ENCODE results near the gene TMEM131L.

Gene TMEM131L

DNA sequence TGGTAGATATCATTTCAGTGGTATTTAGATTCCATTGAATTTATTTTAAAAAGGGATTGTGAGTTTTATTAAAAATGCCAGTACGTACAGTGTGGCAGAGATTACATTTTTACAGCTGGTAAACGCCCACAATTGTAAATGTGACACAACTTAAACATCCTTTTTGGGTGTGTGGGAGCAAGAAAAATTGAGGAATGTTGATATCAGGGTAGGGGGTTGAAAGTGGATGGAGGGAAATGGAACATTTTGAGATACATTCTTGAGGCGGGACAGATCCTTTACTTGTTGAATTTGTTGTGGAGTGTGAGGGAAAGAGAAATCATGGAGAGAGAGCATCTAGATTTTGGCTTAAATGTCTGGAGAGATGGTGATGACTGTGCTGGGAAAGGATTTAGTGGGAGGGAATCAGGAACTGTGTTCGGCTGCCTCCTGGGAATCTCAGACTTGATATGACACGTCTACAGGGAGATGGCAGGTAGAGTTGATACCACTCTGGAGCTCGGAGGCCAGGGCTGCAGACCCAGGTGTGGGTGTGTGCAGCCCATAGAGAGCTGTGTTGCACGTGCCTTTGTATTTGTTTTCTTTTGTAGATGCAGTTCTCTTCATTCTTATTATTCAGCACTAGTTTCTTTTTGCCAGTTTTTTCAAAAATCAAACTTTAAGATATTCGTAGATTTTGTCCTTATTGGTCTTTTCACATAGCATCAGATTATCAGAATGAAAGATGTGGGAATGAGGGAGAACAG lies 10.8 kb downstream of the TMEM131L start:
- DNase-seq (ENCODE audit: low read depth, low spot score) = no peak

GRCh38 chr4:153479101-153479500 lies 12.9 kb downstream of the TMEM131L start:
- DNase-seq (ENCODE audit: low read depth, low spot score) = peak; percentile 21

DNA sequence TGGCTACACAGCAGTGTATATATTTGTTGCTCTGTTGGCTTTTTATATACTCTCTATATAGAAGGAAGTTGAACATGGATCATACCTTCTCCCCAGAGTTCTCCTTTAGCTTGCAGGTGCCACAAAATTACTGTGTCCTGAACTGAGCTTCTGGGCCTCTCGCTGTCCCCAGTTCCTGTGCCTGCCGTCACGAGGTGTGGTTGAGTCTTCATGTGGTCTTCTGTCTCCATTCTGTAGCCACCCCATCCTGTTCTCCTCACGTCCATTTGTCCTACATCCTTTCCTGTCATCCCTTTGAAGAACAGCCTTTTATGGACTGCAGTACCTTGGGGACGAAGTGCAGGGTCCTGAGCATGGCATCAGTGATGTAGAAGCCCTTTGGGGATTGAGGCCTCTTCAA lies 14.5 kb downstream of the TMEM131L start:
- DNase-seq (ENCODE audit: low read depth, low spot score) = no peak

DNA sequence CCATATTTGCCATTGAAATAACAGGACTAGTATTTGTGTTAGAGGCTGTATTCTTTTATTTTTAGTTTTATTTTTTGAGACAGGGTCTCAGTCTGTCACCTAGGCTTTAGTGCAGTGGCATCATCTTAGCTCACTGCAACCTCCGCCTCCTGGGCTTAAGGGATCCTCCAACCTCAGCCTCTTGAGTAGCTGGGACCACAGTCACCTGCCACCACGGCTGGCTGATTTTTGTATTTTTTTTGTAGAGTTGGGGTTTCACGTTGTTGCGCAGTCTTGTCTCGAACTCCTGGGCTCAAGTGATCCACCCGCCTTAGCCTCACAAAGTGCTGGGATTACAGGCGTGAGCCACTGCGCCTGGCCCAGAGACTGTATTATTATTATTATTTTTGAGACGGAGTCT lies 15.3 kb downstream of the TMEM131L start:
- DNase-seq (ENCODE audit: low read depth, low spot score) = no peak

GRCh38 chr4:153483432-153484418 lies 17.6 kb downstream of the TMEM131L start:
- no peak for DNase-seq (ENCODE audit: low read depth, low spot score)

- DNase-seq (ENCODE audit: low read depth, low spot score) = no peak
These were observed 19.2 kb downstream of the TMEM131L start for GRCh38 chr4:153485359-153485758.

- no peak for DNase-seq (ENCODE audit: low read depth, low spot score)
These were observed 19.7 kb downstream of the TMEM131L start for GRCh38 chr4:153485860-153486259.

DNA sequence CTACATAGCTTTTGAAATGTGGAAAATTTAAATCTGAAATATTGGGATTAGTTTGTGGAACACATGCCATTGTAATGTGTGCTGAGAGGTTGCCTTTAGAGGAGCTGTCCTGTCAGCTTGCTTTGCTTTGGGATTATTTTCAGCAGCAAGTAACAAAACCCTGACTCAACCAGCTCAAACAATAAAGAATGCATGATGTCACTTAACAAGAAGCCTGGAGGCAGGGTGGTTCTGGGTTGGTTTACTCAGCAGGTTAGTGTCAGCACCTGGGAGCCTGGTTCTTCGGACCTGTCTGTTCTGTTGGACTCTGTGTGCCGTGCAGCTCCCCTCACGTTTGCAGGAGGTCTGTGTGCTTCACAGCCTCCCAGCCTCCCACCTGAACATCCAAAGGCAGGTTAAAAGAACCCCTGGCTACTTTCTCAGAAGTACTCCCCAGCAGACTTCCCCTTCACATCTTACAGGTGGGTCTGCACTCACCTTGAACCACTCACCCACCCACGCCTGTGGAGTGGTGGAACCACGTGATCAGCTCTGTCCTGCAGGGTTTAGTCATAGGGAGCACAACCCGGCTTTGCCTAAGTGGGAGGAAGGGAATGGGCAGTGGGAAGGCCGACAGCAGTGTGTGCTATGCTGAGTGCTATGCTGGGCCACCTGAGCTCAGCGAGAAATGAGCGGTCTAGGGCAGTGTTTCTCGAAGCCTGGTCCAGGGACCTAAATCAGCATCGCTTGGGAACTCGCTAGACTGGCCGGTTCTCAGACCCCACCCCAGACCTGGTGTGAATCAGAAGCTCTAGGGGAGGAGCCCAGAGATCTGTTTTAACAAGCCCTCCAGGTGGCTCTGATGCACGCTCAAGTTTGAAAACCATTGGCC lies 20.4 kb downstream of the TMEM131L start:
- DNase-seq (ENCODE audit: low read depth, low spot score) = peak; percentile 87

DNA sequence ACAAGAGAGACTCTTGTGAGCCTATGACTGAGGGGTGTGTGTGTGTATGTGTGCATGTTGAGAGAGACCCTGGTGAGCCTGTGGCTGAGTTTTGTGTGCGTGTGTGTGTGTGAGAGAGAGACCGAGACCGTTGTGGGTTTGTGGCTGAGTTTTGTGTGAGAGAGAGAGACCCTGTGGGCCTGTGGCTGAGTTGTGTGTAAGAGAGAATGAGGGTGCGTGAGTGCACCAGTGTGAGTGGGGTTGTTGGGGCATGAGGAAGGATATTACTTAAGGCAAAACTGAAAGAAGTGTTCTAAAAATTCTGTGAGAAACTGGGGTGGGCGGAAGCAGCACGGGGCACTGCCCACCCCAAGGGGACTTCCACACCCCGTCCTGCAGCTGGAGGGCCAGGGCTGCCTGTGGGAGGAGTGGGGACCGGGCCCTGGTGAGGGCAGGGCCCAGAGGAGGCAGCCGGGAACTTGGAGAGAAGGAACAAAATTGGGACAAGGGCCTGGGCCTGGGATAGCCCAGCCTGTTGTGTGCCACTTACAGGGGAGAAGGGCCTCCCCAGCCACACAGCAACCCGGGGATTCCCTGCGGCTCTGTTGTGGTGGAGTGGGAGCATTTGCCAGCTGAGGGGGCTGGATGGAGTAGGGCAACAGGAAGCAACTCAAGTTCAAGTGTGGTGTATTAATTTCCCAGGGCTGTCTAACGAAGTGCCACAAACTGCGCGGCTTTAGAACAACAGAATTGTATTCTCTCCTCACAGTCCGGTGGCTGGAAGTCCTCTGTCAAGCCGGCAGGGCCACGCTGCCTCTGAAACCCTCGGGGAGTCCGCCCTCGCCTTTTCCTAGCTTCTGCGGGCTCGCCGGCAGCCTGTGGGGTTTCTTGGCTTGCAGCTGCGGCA lies 22.1 kb downstream of the TMEM131L start:
- peak; percentile 75 for DNase-seq (ENCODE audit: low read depth, low spot score)

GRCh38 chr4:153489856-153490558 lies 23.8 kb downstream of the TMEM131L start:
- DNase-seq (ENCODE audit: low read depth, low spot score) = no peak

DNA sequence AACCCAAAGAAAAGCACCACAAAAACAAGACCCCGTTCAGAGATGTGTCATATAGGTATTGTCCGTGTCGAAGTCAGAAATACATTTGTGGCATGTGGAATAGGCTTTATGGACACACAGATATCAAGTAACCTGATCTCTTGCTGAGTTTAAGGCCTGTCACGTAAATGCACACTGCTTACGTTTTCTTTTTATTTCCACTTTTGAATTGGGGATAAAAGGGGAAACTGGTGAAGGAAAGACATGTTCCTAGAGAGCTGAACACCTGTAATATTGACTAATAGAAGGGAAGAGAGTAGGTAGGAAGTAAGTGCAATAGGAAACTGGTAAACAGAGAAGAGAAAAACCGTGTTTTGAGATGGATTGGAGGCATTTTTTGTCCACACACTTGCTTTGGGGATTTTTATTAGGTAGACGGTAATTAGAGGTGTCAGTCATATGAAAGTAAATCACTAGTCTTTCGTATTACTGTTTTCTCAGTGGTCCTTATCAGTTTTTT lies 24.9 kb downstream of the TMEM131L start:
- no peak for DNase-seq (ENCODE audit: low read depth, low spot score)

DNA sequence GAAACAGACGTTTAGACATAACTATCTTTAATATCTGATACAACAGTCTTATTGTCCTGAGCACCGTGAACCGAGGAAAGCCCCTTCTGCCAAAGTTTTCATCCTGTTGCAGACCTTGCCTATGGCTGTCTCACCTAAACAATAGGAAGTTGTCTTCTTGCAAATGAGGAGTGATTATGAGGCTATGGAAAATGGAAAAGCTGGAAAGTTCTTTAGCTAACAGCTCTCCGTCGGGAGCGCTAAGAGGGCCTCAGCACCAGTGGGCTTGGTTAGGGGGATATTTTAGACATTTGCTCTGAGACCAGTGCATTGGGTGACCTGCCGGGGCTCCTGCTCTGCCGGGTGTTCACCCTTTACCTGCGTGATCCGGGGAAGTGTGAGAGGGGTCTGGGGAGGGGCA lies 28.4 kb downstream of the TMEM131L start:
- DNase-seq (ENCODE audit: low read depth, low spot score) = no peak

DNA sequence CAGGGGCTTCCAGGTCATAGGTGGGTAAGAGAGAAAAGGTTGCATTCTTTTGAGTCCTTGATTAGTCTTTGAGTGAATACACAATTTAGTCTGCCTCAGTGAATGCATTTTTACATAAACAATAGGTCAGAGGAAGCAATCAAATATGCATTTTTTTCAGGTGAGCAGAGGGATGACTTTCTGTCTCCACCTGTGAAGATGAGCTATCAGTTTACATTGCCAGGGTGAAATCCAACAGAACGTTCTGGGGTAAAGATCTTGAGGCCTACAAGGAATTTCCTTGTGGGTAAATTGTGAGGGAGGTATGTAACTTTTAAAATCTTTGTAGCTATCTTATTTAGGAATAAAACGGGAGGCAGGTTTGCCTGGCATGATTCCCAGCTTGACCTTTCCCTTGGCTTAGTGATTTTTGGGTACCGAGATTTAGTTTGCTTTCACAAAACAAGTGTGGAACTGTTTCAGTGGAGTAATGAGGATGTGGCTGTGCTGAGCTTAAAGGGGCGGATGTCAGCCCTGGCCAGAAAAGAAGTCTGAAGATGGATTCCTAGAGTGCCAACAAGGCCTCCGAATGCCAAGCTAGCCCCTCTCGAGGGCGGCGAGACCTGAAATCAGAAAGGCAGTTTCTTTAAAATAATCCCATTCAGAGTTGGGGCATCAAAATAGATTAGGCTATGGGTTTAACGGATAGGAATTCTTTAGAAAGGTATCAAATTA lies 29.5 kb downstream of the TMEM131L start:
- no peak for DNase-seq (ENCODE audit: low read depth, low spot score)

DNA sequence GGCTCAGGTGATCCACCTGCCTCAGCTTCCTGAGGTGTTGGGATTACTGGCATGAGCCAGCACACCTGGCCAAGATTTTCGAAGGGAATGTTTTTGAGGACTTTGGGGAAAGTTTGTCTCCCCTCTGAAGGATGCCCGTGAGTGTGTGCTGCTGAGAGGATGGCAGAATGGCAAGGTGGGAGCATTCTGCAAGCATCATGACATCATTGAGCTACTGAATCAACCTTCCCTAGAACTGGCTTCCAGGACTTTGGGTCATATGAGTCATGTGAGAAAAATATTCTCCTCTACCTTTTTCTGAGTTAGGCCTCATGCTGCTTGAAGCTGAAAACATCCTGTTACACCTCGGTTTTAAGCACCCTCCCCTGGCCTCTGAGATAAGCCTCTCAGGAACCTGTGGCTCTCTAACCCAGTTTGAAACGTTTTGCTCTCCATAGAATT lies 31.0 kb downstream of the TMEM131L start:
- DNase-seq (ENCODE audit: low read depth, low spot score) = peak; percentile 29

GRCh38 chr4:153497988-153498967 lies 32.1 kb downstream of the TMEM131L start:
- DNase-seq (ENCODE audit: low read depth, low spot score) = peak; percentile 61

DNA sequence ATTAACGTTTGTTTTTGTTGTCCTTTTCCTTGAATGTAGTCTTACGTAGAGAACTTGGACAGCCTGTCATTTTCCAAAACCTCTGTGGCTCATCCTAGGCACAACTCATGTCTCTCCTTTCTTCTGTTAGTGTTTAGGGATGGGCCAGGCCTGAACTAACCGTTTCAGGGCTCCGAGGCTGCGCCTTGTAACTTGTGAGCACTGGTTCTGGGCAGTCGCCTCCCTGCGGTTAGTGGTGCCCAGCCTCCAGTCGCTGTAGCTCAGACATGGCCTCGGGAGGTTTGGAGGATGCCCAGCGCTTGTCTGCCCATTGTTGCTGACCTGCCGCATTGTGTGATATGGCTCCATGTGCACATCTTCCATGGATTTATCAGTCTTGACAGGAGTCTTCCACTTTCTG lies 32.8 kb downstream of the TMEM131L start:
- DNase-seq (ENCODE audit: low read depth, low spot score) = no peak

GRCh38 chr4:153501578-153501977 lies 35.4 kb downstream of the TMEM131L start:
- DNase-seq (ENCODE audit: low read depth, low spot score) = no peak

DNA sequence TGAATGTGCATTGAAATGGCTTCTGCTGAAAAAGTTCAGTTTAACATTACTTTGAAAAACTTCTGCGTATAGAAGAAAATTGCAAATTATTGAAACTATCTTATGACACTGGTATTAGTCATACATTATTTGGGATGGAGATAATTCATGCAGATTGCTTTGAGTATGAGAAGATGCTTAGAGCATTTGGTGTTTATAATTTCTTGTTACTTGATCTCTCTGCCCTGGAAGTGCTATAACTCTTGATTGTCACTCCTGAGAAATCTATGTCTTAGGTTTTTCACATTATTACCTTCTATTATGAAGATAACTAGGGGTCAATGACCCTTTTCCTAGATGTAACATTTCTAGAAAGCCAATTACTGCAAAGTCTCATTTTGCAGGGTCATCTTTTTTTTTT lies 36.4 kb downstream of the TMEM131L start:
- DNase-seq (ENCODE audit: low read depth, low spot score) = no peak

Data from astrocyte of the hippocampus (primary cell).